GM18873 (cell line): Measurements from ENCODE around the gene TAS2R9.
"Not testable (repeated sequence)": the region's sequence is repeated elsewhere in the genome, so short reads cannot be mapped to it uniquely, and the experiment has no call there.

Experiments
- ATAC-seq: cut with Tn5 transposase; IDR thresholded peaks from one replicate; pipeline ENCODE4 v1.9.1; 2021; ENCODE audit warnings: mild to moderate bottlenecking, moderate library complexity, moderate number of reproducible peaks; ENCODE audit not compliant: unreplicated experiment, low FRiP score

TAS2R9 gene

GRCh38 chr12:10810068-10810467 lies at the start of gene TAS2R9:
Gene TAS2R9, minus strand, starts transcription at chr12:10810168. Its CDS starts 93 bp downstream, at chr12:10810075.
- no peak for ATAC-seq

- no peak for ATAC-seq
These were observed 45.8 kb upstream of the TAS2R9 start for GRCh38 chr12:10855807-10856206.

GRCh38 chr12:10853776-10854175 lies 43.8 kb upstream of the TAS2R9 start:
- ATAC-seq: no peak

GRCh38 chr12:10851243-10851858 lies 41.4 kb upstream of the TAS2R9 start:
- no peak for ATAC-seq

GRCh38 chr12:10849425-10849878 lies 39.5 kb upstream of the TAS2R9 start, which contains the start of gene PRR4:
Gene PRR4, minus strand, starts transcription at chr12:10849475. Its CDS starts 38 bp downstream, at chr12:10849437.
- ATAC-seq: no peak

- ATAC-seq: no peak
These were observed 37.8 kb upstream of the TAS2R9 start for GRCh38 chr12:10847744-10848143.

- no peak for ATAC-seq
These were observed 32.9 kb upstream of the TAS2R9 start for GRCh38 chr12:10842862-10843261.

GRCh38 chr12:10838461-10838860 lies 28.5 kb upstream of the TAS2R9 start:
- no peak for ATAC-seq

GRCh38 chr12:10829994-10830393 lies 20.0 kb upstream of the TAS2R9 start:
- ATAC-seq: no peak

GRCh38 chr12:10826258-10826657 lies 16.3 kb upstream of the TAS2R9 start, which contains the start of gene TAS2R10:
Gene TAS2R10, minus strand, starts transcription at chr12:10826358. Its CDS starts 89 bp downstream, at chr12:10826269.
- ATAC-seq: no peak

GRCh38 chr12:10824957-10825356 lies 15.0 kb upstream of the TAS2R9 start:
- no peak for ATAC-seq

GRCh38 chr12:10811883-10812536 lies 2.0 kb upstream of the TAS2R9 start:
- no peak for ATAC-seq

GRCh38 chr12:10807186-10807585 lies 2.8 kb downstream of the TAS2R9 start, which contains the start of gene TAS2R8:
Gene TAS2R8, minus strand, starts transcription at chr12:10807286. Its CDS starts 306 bp downstream, at chr12:10806980.
- ATAC-seq: no peak

- no peak for ATAC-seq
These were observed 7.4 kb downstream of the TAS2R9 start, which contains the start of gene TAS2R7 for GRCh38 chr12:10802587-10802986. Gene TAS2R7, minus strand, starts transcription at chr12:10802627. Its CDS starts 57 bp downstream, at chr12:10802570.

- no peak for ATAC-seq
These were observed 8.2 kb downstream of the TAS2R9 start for GRCh38 chr12:10801741-10802140.

GRCh38 chr12:10794222-10794621 lies 15.7 kb downstream of the TAS2R9 start:
- no peak for ATAC-seq

- ATAC-seq: not testable (repeated sequence)
These were observed 18.2 kb downstream of the TAS2R9 start for GRCh38 chr12:10791769-10792168.

GRCh38 chr12:10783252-10783651 lies 26.7 kb downstream of the TAS2R9 start:
- ATAC-seq: no peak

GRCh38 chr12:10779103-10779502 lies 30.9 kb downstream of the TAS2R9 start:
- ATAC-seq: no peak

- ATAC-seq: no peak
These were observed 38.7 kb downstream of the TAS2R9 start for GRCh38 chr12:10771132-10771733.

- ATAC-seq: no peak
These were observed 50.3 kb downstream of the TAS2R9 start for GRCh38 chr12:10759657-10760056.
